GM18868 (cell line): Measurements from ENCODE around the gene RPS15.

Experiments
- ATAC-seq: cut with Tn5 transposase; IDR thresholded peaks from one replicate; pipeline ENCODE4 v1.9.1; 2021; ENCODE audit warnings: mild to moderate bottlenecking, moderate library complexity; ENCODE audit not compliant: unreplicated experiment

RPS15 gene

DNA sequence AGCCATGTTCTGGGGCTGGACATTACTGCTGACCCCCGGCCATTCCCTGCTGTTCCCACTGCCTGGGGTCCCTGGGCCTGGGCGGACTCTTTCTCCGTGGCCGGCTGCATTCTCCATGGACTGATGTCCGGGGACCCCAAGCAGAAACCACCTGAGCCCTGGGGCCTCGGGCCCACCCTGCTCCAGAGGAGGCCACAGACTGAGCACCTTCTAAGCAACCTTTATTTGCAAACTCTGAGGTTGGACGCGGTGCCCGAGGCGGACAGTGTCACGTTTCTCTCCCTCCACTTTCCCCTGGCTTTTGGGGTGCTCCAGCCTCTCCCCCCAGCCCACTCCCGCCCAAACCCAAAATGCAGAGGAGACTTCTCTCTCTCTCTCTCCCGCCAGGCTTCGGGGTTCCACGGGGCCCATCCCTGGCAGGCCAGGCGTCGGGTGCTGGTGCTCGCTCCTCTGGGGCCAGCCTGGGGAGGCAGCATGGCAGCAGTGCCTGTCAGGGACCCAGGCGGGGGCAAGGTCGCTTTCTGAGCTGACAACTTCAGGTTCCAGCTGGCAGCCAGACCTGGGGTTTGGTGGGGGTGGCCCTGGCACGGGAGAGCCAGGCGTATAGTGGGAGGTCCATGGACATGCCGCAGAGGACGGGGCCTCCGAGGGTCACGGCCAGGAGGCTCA is 43.2 kb downstream of the RPS15 start:
- no peak for ATAC-seq

DNA sequence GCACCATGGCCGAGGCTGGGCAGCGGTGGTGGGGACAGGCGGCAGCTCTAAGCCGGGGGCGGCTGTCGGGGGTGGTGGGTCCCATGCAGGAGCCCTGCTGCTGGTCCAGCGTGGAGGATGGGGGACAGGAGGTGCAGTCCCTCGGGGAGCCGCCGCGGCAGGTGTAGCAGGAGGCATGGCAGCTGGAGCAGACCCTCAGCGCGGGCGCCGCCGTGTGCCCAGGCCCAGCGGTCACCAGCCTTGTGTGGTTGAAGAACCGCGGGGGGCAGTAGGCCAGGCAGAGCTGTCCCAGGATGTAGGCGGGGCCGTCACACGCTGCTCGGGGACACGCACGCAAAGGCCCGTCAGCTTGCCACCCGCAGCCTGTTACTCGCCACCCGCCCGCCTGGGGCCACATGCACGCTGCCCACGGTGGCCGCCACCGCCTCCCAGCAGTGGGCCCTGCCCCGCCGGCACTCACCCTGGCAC is 43.7 kb downstream of the RPS15 start:
- no peak for ATAC-seq

DNA sequence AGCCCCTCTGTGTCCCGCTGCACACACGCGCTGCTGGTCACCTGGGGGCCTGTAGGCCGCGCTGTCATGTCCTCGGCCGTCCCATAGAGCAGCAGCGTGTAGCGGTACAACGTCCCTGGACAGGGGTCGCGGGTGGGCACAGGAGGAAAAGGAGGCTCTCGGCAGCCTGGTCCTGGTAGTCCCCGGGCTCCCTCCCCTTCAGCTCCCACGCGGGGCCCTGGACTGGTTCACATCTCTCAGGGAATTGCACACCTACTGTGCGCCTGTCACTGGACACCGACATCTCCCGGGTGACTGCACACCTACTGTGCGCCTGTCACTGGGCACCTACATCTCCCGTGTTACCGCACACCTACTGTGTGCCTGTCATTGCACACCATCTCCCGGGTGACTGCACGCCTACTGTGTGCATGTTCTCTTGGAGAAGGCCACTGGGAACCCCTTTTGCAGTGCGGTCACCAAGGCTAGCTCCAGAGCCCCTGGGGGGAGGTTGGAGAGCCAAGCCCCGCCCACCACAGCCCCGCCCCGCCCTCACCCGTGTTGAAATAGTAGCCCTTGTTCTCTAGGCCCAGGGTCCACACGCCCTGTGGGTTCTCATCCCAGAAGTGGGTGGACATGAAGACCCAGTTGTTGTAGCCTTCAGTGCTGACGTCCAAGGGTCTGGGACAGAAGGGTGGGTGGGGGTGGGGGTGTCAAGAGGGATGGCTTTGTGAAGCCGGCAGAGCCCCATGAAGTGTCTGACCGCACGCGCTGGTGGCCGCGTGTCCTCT is 44.4 kb downstream of the RPS15 start:
- ATAC-seq = no peak

DNA sequence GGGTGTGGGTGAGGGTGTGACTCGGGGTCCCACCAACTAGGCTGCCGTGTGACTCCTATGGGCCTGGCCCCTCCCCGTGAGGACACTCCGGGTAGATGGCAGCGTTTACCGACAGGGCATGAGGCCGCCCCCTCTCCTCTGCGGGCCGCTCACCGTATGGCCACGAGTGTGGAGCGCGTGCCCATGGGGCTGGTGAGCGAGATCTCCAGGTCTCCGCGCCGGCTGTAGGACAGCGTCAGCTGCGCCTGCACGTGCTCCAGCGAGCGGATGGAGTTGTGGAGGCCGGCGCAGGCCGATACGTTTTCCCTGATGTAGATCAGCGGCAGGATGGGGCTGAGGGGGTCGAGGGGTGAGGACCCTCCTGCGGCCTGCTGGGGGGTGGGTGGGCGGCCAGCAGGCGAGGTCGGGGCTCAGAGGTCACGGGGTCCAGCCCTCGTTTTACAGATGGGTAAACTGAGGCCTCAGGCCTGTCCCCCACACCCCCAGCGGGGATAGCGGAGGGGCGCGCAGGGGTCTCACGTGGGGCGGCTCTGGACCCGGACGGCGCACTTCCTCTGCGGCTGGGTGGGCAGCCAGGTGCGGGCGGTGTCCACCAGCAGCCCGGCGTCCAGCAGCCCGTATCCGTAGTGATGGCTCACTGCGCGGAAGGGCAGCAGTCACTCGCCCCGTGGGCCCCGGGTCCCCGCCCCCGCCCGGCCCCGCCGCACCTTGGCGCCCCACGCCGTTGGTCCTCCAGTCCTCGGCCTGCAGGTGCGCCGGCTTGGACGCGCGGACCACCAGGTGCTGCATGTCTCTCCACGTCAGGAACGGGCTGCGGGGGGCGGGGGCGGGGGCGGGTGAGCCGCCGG is 45.2 kb downstream of the RPS15 start:
- no peak for ATAC-seq

DNA sequence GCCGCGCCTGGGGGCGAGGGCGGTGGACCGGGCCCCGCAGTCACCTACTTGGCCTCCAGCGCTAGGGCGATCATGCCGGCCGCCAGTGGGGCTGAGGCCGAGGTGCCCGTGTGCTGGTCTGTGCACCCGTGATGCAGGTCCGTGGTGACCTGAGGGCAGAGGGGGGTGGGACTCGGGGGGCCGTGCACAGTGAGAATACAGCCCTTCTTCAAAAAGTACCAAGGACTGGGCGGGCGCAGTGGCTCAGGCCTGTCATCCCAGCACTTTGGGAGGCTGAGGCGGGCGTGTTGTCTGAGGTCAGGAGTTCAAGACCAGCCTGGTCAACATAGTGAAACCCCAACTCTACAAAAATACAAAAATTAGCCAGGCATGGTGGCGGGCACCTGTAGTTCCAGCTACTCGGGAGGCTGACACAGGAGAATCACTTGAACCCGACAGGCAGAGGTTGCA is 45.8 kb downstream of the RPS15 start:
- ATAC-seq = no peak

DNA sequence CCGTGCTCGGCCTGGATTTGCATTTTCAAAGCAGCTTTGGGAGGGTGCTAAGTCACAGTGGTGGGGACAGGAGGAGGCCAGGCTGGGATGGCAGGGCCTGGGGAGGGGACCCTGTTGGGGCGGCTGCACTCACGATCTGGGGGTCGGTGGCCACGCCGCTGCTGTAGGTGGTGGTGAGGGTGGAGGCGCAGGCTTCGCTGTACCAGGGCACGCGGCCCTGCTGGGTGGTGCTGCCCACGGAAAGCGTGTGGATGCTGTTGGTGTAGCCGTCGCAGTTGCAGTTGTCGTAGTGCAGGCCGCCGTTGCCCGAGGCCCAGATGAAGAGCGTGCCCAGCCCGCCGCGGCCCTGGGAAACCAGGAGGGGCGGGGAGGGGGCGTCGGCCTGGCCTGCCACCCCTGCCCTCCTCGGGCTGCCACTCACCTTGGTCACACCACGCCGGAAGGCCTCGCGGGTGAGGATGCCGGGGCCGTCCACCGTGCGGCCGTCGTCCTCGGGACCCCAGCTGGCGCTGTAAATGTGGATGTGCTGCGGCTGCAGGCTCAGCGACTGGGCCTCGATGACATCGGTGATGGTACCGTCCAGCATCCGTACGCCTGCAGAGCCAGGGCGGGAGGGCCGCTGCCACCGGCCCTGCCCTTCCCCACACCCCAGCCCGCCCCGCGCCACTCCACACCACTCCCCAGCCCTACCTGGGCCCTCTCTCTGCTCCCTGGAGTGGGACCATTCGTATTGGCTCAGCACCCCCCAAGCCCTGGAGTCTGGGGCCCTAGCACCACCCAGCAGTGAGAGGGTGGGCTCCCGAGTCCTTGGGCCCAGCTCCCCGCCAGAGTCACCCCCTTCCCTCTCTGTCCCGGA is 48.8 kb downstream of the RPS15 start:
- ATAC-seq = no peak

DNA sequence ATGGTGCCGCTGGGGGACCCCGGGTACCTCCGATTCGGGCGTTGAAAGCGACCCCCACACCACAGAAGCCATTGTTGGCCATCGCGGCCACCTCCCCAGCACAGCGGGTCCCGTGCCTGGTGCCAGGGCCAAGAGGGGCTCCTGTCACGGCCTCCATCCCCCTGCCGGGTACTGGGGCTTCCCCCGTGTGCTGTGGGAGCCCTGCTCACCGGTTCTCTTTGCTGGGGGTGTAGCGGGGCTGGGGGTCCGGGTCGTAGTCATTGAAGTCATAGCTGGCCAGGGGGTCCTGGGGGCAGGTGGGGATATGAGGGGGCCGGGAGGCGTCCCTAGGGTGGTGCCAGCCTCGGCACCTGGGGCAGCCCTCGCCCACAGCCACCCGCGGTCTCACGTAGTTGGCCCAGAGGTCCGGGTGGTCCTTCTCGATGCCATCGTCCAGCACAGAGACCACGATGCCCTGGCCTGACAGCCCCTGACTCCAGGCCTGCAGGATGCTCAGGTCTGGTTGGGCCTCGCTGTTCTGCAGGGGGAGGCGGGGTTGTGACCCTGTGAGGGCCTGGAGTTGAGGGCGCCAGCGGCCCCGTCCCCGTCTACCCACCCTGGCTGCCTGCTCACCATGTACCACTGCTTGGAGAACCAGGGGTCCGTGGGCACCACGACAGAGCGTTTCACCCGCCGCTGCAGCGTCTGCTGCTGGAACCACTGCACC is 49.5 kb downstream of the RPS15 start:
- no peak for ATAC-seq

DNA sequence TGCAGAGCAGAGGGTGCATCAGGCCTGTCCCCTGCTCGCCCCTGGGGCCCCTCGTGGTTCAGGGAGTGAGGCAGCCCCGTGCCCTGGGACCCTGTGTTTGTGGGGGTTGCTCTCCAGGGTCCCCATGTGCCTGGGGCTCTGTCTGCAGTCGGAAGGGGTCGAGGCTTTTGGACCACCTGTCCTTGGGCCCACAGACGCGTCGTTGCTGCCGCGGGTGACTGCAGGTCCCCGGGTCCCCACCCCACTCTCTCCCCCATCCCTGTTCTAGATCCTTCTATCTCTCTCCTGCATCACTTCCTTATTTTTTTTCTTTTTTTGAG is 50.0 kb downstream of the RPS15 start:
- no peak for ATAC-seq

DNA sequence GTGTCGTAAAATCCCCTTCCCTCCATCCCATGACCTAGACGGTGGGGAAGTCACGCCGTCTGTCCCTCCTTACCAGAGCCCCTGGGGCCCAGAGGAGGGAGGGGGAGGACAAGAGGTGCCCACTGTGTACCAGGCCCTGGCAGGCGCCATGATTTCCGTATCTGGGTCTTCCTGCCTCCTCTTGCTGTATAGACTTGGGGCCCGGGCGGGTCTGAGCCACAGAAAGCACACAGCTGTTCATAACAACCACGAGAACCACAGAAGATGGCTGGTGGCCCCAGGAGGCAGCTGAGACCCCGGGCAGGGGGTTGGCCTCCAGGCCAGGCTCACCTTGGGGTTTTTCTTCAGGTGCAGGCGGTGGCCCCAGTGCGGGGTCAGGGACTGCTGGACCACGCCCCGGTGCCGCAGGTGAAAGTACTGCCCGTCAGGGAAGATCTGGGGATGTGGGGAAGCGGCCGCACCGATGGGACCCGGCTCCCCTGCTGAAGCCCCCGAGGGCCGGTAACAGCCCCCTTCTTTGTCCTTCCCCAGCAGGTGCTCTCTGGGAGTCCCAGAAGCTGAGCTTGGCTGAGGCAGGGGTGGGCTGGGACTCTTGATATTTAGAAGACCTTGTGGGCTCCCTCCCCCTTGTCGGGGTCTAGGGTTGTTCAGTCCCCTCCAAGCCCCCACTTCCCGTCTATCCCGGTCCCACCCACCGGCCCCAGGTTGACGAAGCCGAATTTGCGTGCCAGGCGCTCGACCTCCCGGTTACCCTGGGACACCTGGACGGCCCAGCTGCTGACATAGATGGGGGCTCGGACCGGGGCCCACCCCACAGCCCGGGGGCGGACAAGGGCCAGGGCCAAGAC is 51.5 kb downstream of the RPS15 start:
- ATAC-seq = no peak
